Right atrium auricular region (tissue), 2 donors: ENCODE measurements around the gene NLRP14. TPM values are rescaled to one million over a fixed set of nuclear protein-coding genes. Genes with fewer than 3 reads are reported as not detected.

ENCODE experiments used
- DNase-seq: peaks from one replicate; pipeline ENCODE4 v3.0.0-alpha.2; 2019; ENCODE audit warnings: low spot score
- H3K27ac ChIP-seq, 2 donors: fragments of 200-600 bp; sonication (generic); 1 replicate in 1 of 2; 2 replicates in 1 of 2; pipeline ENCODE4 v1.5.1; 2016 to 2019
- H3K27me3 ChIP-seq, 2 donors: fragments of 200-600 bp; sonication (generic); one replicate each; pipeline versions ENCODE4 v1.5.1 to v1.6.0; 2017 to 2019
- H3K36me3 ChIP-seq: fragments of 200-600 bp; sonication (generic); one replicate; pipeline ENCODE4 v1.5.1; 2016
- H3K4me1 ChIP-seq, 2 donors: fragments of 200-600 bp; sonication (generic); one replicate each; pipeline versions ENCODE4 v1.5.1 to v1.6.0; 2017 to 2019
- H3K4me3 ChIP-seq, 2 donors: fragments of 200-600 bp; sonication (generic); 1 replicate in 1 of 2; 2 replicates in 1 of 2; pipeline ENCODE4 v1.5.1; 2017 to 2019; ENCODE audit warnings: mild to moderate bottlenecking in 1 of 2, moderate library complexity in 1 of 2
- H3K9me3 ChIP-seq, 2 donors: fragments of 200-600 bp; sonication (generic); one replicate each; pipeline ENCODE4 v1.5.1; 2019
- CTCF ChIP-seq, 2 donors: fragments of 200-600 bp; sonication (generic); IDR thresholded peaks; one replicate each; pipeline ENCODE4 v1.5.1; 2019; ENCODE audit warnings: antibody characterized with exemption in 2 of 2
- total RNA-seq, 2 donors: library from RNA; depleted of rRNA; stranded (reverse); fragments of >200 nt; gene quantifications; one replicate each; pipeline ENCODE4 v1.1.0, GENCODE V29; 2016

NLRP14 gene
- total RNA-seq, 2 donors from 2014 or later, result not detected

DNA sequence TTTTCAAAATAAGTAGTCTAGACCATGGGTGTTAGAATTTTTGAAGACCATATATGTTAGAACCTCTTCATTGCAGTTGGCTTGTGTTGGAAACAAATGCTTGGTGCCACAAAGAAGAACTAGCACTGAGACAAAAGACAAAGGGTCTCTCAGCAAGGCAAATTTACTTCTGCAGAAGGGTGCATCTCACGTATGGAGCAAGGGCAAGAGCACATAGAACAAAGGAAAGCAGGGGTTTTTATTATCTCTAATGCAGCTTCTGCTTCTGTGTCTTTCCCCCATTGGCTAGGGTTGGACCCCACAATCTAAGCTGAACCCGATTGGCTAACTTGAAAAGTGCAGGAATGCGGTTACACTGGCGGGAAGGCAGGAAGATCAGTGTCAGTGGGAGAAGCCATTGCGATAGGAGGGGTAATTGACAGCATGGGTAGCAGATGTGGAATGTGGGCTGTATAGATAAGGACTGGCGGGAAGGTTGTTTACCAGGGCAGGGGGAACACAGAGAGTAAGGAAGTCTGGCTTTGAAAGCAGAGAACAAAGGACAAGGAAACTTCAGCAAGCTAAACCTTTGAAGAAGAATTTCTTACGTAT lies 59.4 kb downstream of the NLRP14 start:
- no peaks in the 10 kb centered on the region for H3K27me3 ChIP-seq
- no peaks in the 10 kb centered on the region for H3K4me1 ChIP-seq
- H3K27ac ChIP-seq, result no peak overlapping the region
- H3K4me3 ChIP-seq, result no peak overlapping the region
- H3K9me3 ChIP-seq, result peaks cover 0 to 15% of the 10 kb centered on the region in 2 donors
- no peak for DNase-seq
- no peaks in the 10 kb centered on the region for H3K36me3 ChIP-seq
- TF ChIP-seq CTCF (IDR thresholded peaks at IDR 0.05), result no peak

- H3K4me3 ChIP-seq, result no peak overlapping the region
- peaks cover 0 to 15% of the 10 kb centered on the region in 2 donors for H3K9me3 ChIP-seq
- H3K27me3 ChIP-seq, result no peaks in the 10 kb centered on the region
- H3K4me1 ChIP-seq, result no peaks in the 10 kb centered on the region
- no peaks in the 10 kb centered on the region for H3K36me3 ChIP-seq
- H3K27ac ChIP-seq, result no peak overlapping the region
- DNase-seq, result no peak
- no peak for TF ChIP-seq CTCF (IDR thresholded peaks at IDR 0.05)
Observed at GRCh38 chr11:7080900-7081299, 60.6 kb downstream of the NLRP14 start.

GRCh38 chr11:7081441-7081840 lies 61.2 kb downstream of the NLRP14 start:
- Histone ChIP-seq H3K4me3 (no peak overlapping the region), H3K27me3 (no peaks in the 10 kb centered on the region), H3K9me3 (peaks cover 0 to 15% of the 10 kb centered on the region in 2 donors), H3K36me3 (no peaks in the 10 kb centered on the region), H3K27ac (no peak overlapping the region), H3K4me1 (no peaks in the 10 kb centered on the region)
- DNase-seq, result no peak
- no peak for TF ChIP-seq CTCF (IDR thresholded peaks at IDR 0.05)

GRCh38 chr11:7088921-7089320 lies 68.6 kb downstream of the NLRP14 start, which contains the start of gene RBMXL2:
RBMXL2 (plus strand) TSS chr11:7088998; CDS start chr11:7089121, 123 bp downstream.
- no peak for DNase-seq
- TF ChIP-seq CTCF (IDR thresholded peaks at IDR 0.05), result no peak
- no peaks in the 10 kb centered on the region for H3K27me3 ChIP-seq

GRCh38 chr11:7089328-7090251 lies 69.3 kb downstream of the NLRP14 start:
- no peak for DNase-seq
- Histone ChIP-seq H3K36me3 (no peaks in the 10 kb centered on the region), H3K4me3 (no peak overlapping the region), H3K4me1 (no peaks in the 10 kb centered on the region), H3K9me3 (no peaks in the 10 kb centered on the region), H3K27me3 (no peaks in the 10 kb centered on the region), H3K27ac (no peak overlapping the region)
- no peak for TF ChIP-seq CTCF (IDR thresholded peaks at IDR 0.05)

More at GRCh38 chr11:7088921-7089320, 68.6 kb downstream of the NLRP14 start, which contains the start of gene RBMXL2:
- no peaks in the 10 kb centered on the region for H3K9me3 ChIP-seq
- no peak within 1 kb of the TSS for H3K27ac ChIP-seq
- no peaks in the 10 kb centered on the region for H3K4me1 ChIP-seq
- no peak within 1 kb of the TSS for H3K4me3 ChIP-seq
- H3K36me3 ChIP-seq, result no peaks in the 10 kb centered on the region
